ENCODE results near the gene FDX1. TPM values are rescaled to one million over a fixed set of nuclear protein-coding genes. Genes with fewer than 3 reads are reported as not detected.

The FDX1 gene
- total RNA-seq, 1 experiment from 2014 or later, result 11.9 TPM

DNA sequence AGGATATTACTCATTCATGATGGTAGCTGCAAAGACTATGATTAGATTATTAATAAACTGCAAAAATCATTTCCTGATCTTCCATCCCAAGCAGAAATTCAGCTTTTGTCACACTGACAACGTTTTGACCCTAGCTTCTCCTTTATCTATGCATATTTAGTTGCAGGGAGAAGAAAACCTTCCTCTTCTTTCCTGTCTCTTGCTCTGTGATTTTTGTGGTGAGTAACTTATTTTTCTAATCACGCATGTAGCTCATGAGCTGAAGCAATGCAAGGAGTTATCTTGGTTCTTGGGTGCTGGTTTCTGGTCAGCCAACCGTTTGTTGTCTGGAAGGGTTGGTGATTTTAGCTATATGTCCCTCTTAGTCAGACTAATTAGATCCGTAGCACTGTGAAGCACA is 56.4 kb downstream of the FDX1 start:
- H3K36me3 ChIP-seq (ENCODE audit: low read depth), result no peaks in the 10 kb centered on the region
- H2AFZ ChIP-seq, result no peak overlapping the region
- no peak overlapping the region for H3K4me3 ChIP-seq
- no peaks in the 10 kb centered on the region for H3K27me3 ChIP-seq (ENCODE audit: insufficient read depth, low read depth)
- TF ChIP-seq EZH2 (IDR thresholded peaks at IDR 0.05; ENCODE audit: low read depth) (no peak), CTCF (conservative IDR thresholded peaks at IDR 0.05) (no peak)
- no peaks in the 10 kb centered on the region for H3K79me2 ChIP-seq (ENCODE audit: low read depth)
- no peak overlapping the region for H3K27ac ChIP-seq
- no peak overlapping the region for H3K4me2 ChIP-seq
- no peaks in the 10 kb centered on the region for H3K9me2 ChIP-seq (ENCODE audit: insufficient read depth)
- no peaks in the 10 kb centered on the region for H3F3A ChIP-seq (ENCODE audit: insufficient read depth, low read depth)
- H3K4me1 ChIP-seq (replicated peaks; ENCODE audit: insufficient read depth), result no peaks in the 10 kb centered on the region
- no peaks in the 10 kb centered on the region for H3K9me3 ChIP-seq (ENCODE audit: insufficient read depth, low read depth)
- ChIA-PET CTCF (no interaction called here), POLR2A (ENCODE audit: unreplicated experiment) (no interaction called here)
- no TSS peak for BruUV-seq (replicated peaks)
- intact Hi-C loops (cut with micrococcal nuclease; ENCODE audit: unreplicated experiment), result loop anchor here (5.0 kb wide), 1 partner anchor 166 kb away; no protein-coding TSS in a partner anchor
- no peak for DNase-seq
- no peaks in the 10 kb centered on the region for H4K20me1 ChIP-seq (ENCODE audit: insufficient read depth)

GRCh38 chr11:110488446-110488845 is 58.7 kb downstream of the FDX1 start:
- H3K79me2 ChIP-seq (ENCODE audit: low read depth), result no peaks in the 10 kb centered on the region
- ChIA-PET CTCF (no interaction called here), POLR2A (ENCODE audit: unreplicated experiment) (no interaction called here)
- no peak overlapping the region for H3K4me3 ChIP-seq
- no peaks in the 10 kb centered on the region for H3K9me3 ChIP-seq (ENCODE audit: insufficient read depth, low read depth)
- H2AFZ ChIP-seq, result no peak overlapping the region
- no peaks in the 10 kb centered on the region for H3K9me2 ChIP-seq (ENCODE audit: insufficient read depth)
- intact Hi-C loops (cut with micrococcal nuclease; ENCODE audit: unreplicated experiment), result loop anchor here (5.0 kb wide), 1 partner anchor 164 kb away; no protein-coding TSS in a partner anchor
- no peaks in the 10 kb centered on the region for H3K27me3 ChIP-seq (ENCODE audit: insufficient read depth, low read depth)
- BruUV-seq (replicated peaks), result no TSS peak
- no peaks in the 10 kb centered on the region for H3K36me3 ChIP-seq (ENCODE audit: low read depth)
- no peaks in the 10 kb centered on the region for H4K20me1 ChIP-seq (ENCODE audit: insufficient read depth)
- no peak for TF ChIP-seq CTCF (conservative IDR thresholded peaks at IDR 0.05)
- TF ChIP-seq EZH2 (IDR thresholded peaks at IDR 0.05; ENCODE audit: low read depth), result no peak
- no peak overlapping the region for H3K4me2 ChIP-seq
- no peak for DNase-seq
- H3K4me1 ChIP-seq (replicated peaks; ENCODE audit: insufficient read depth), result no peaks in the 10 kb centered on the region
- no peak overlapping the region for H3K27ac ChIP-seq
- H3F3A ChIP-seq (ENCODE audit: insufficient read depth, low read depth), result no peaks in the 10 kb centered on the region

GRCh38 chr11:110490886-110491285 is 61.1 kb downstream of the FDX1 start:
- CTCF ChIA-PET, result no interaction called here
- no peak for TF ChIP-seq EZH2 (IDR thresholded peaks at IDR 0.05; ENCODE audit: low read depth)
- no peak for TF ChIP-seq CTCF (conservative IDR thresholded peaks at IDR 0.05)
- H3K4me2 ChIP-seq, result no peak overlapping the region
- no TSS peak for BruUV-seq (replicated peaks)
- DNase-seq, result no peak
- no peaks in the 10 kb centered on the region for H4K20me1 ChIP-seq (ENCODE audit: insufficient read depth)
- no peak overlapping the region for H3K4me3 ChIP-seq
- H2AFZ ChIP-seq, result no peak overlapping the region
- no peaks in the 10 kb centered on the region for H3K79me2 ChIP-seq (ENCODE audit: low read depth)
- no peaks in the 10 kb centered on the region for H3F3A ChIP-seq (ENCODE audit: insufficient read depth, low read depth)
- H3K4me1 ChIP-seq (replicated peaks; ENCODE audit: insufficient read depth), result no peaks in the 10 kb centered on the region
- H3K9me2 ChIP-seq (ENCODE audit: insufficient read depth), result no peaks in the 10 kb centered on the region; the same call in 1 of the 2 replicates
- H3K36me3 ChIP-seq (ENCODE audit: low read depth), result no peaks in the 10 kb centered on the region
- H3K27ac ChIP-seq, result no peak overlapping the region
- no peaks in the 10 kb centered on the region for H3K9me3 ChIP-seq (ENCODE audit: insufficient read depth, low read depth)
- POLR2A ChIA-PET (ENCODE audit: unreplicated experiment), result interaction anchor here (0.6 kb wide), 1 partner anchor 73 kb away, joined by 4 read pairs; no protein-coding TSS in a partner anchor
- intact Hi-C loops (cut with micrococcal nuclease; ENCODE audit: unreplicated experiment), result no loop called here
- H3K27me3 ChIP-seq (ENCODE audit: insufficient read depth, low read depth), result no peaks in the 10 kb centered on the region

Measured in PC-9 (cell line).